Heart right ventricle (tissue), 16 donors: Measurements from ENCODE around the gene GRK5. TPM values are rescaled to one million over a fixed set of nuclear protein-coding genes. Genes with fewer than 3 reads are reported as not detected.

Experiments used
- ATAC-seq, 8 donors: fragments of 200-7000 bp; cut with Tn5 transposase; one replicate each; pipeline ENCODE4 v1.9.1; 2020; ENCODE audit warnings: mild to moderate bottlenecking in 8 of 8, moderate library complexity in 8 of 8, moderate number of reproducible peaks in 1 of 8
- DNase-seq, 2 donors: peaks; one replicate each; pipeline ENCODE4 v3.0.0-alpha.2; 2020
- H3K27ac ChIP-seq, 10 donors: fragments of 200-600 bp; sonication (generic) in 2 of 10; one replicate each; pipeline versions ENCODE4 v1.5.0 to v1.8.0; 2020 to 2022; ENCODE audit warnings: mild to moderate bottlenecking in 3 of 10
- H3K27me3 ChIP-seq, 7 donors: fragments of 200-600 bp; one replicate each; pipeline ENCODE4 v1.8.0; 2021 to 2022; ENCODE audit warnings: mild to moderate bottlenecking in 2 of 7
- H3K36me3 ChIP-seq, 9 donors: fragments of 200-600 bp; sonication (generic) in 1 of 9; one replicate each; pipeline versions ENCODE4 v1.5.0 to v1.8.0; 2020 to 2022; ENCODE audit warnings: mild to moderate bottlenecking in 2 of 9
- H3K4me1 ChIP-seq, 9 donors: fragments of 200-600 bp; sonication (generic) in 1 of 9; one replicate each; pipeline versions ENCODE4 v1.5.0 to v1.8.0; 2020 to 2022; ENCODE audit warnings: mild to moderate bottlenecking in 4 of 9
- H3K4me3 ChIP-seq, 10 donors: fragments of 200-600 bp; sonication (generic) in 2 of 10; one replicate each; pipeline versions ENCODE4 v1.5.0 to v1.8.0; 2020 to 2022; ENCODE audit warnings: mild to moderate bottlenecking in 7 of 10, moderate library complexity in 2 of 10
- H3K9me3 ChIP-seq, 11 donors: fragments of 200-600 bp in 10 of 11; sonication (generic) in 2 of 11; one replicate each; pipeline versions ENCODE4 v1.5.0 to v1.8.0; 2013 to 2022; ENCODE audit warnings: mild to moderate bottlenecking in 2 of 11, control low read depth in 1 of 11, moderate library complexity in 1 of 11
- WGBS, 2 donors: extraction: QIAGEN DNeasy Blood & Tissue Kit; methylation state at CpG; one replicate each; pipeline ENCODE4 v1.1.7; 2013; ENCODE audit warnings: inconsistent platforms in 1 of 2; 5-methylcytosine and 5-hydroxymethylcytosine counted together
- intact Hi-C, 10 donors: fragments of 100-400 bp; cut with DNase I; formaldehyde crosslinking; loops; one replicate each; pipeline versions ENCODE4 v1.11.1 to v1.14.2; 2022
- polyA plus RNA-seq, 2 donors: library from polyadenylated mRNA; stranded (reverse); fragments of 200-250 nt; gene quantifications; one replicate each; pipeline ENCODE4 v1.2.3, GENCODE V29; 2013
- total RNA-seq, 10 donors: library from RNA; stranded (reverse); fragmentation: NEBNext Ultra II Directional in 3 of 10; extraction: Animal tissue kit (Norgen Biotek cat#: 25700) in 3 of 10; gene quantifications; one replicate each; pipeline versions ENCODE4 v1.2.1 to v1.2.4, GENCODE V29; 2021 to 2023
- TF ChIP-seq, protein P1 (sequence below), 9 donors: fragments of 200-600 bp; sonication (generic) in 2 of 9; IDR thresholded peaks; one replicate each; pipeline versions ENCODE4 v1.5.0 to v1.8.0; 2021 to 2022; ENCODE audit warnings: antibody characterized with exemption in 9 of 9, mild to moderate bottlenecking in 5 of 9, moderate library complexity in 1 of 9
- donor health status: Arrhythmogenic right ventricular cardiomyopathy.
- donor health status: ischemic (EF 13 %, LVEDD 7.1; RV severe dilation, severe dysfunction).
- donor health status: healthy with polysubstance abuse.
- donor health status: DM: no; HTN: yes; CAD: no.
- donor health status: DM: no; HTN: no; CAD: no.
- donor health status: ischemic (EF 25% LVEDD 6.9; RV normal size, moderate dysfunction).
- donor health status: ischemic (EF 25% LVEDD 5.7; RV mildly dilated, moderate dysfunction).
- donor health status: healthy.
- donor health status: DM: yes; HTN: yes; CAD: no.
- donor health status: Ischemic cardiomyopathy.
- donor health status: ischemic (EF 35%, LVEDD 5.7; RV mildly dilated, moderate dysfunction).
- donor health status: nonischemic (EF 11% LVEDD 7.7; RV severe dilation, severe dysfunction).
- donor health status: DM: yes; HTN: yes; CAD: no.
- donor health status: PGD.
- donor health status: ischemic (EF 29% LVEDD 5.4; RV normal size, mild dysfunction).
- donor health status: nonischemic (EF 23%, LVEDD 6.1; RV moderate dilation, normal function).

The GRK5 gene
- total and polyA plus RNA-seq, 12 donors: 11.8 to 80.5 (median 26.6) TPM

DNA sequence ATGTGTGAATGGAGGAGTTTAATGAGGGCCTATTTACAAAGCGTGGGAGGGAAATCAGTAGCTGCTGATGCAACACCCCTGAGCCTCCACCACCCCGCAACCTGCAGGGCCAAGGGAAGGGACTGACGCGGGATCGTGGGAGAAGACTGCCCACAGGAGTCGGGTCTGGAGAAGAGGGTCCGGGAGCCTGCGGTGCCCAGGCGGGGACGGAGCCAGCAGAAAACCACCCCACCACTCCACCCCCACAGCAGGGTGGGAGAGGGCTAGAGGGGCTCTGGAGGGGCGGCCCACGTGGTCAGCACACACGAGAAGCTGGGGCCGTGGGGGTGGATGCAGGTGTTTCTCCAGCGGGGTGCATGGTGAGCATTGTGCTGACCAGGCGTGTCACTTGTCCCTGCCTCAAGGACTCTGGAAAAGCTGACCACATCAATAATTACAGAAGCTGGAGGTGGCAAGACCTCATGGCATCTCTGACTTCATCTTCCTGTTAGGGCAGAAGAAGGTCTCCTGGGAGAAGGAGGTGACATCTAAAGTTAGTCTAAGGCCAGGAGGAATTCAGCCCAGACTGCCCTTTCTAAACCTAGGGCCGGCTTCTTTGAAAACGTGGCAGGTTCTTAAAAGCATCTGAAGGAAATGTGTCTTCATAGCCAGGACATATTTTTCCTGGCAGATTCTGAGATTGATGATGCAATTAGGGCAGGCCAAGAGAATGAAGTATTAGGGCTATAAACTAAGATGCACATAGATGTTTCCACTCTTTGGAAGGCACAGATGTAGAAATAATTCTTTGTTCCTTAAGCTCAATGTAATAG lies 184.3 kb downstream of the GRK5 start:
- Histone ChIP-seq H3K27me3 (no peaks in the 10 kb centered on the region), H3K9me3 (peaks cover 0 to 5% (median 0%) of the 10 kb centered on the region in 11 donors), H3K4me3 (no peak overlapping the region), H3K36me3 (peaks cover 0 to 8% (median 0%) of the 10 kb centered on the region in 9 donors), H3K4me1 (peaks cover 11 to 47% (median 39%) of the 10 kb centered on the region in 9 donors), H3K27ac (peak overlapping the region in 4 of 10 donors; percentile 6 to 65 (median 28))
- ATAC-seq (peak in 3 of 8 donors; percentile 1 to 24 (median 13)), DNase-seq (no peak)
- WGBS, 2 donors: 80 to 82% methylated on average over 18 of the region's 18 CpGs
- TF ChIP-seq, protein P1, sequence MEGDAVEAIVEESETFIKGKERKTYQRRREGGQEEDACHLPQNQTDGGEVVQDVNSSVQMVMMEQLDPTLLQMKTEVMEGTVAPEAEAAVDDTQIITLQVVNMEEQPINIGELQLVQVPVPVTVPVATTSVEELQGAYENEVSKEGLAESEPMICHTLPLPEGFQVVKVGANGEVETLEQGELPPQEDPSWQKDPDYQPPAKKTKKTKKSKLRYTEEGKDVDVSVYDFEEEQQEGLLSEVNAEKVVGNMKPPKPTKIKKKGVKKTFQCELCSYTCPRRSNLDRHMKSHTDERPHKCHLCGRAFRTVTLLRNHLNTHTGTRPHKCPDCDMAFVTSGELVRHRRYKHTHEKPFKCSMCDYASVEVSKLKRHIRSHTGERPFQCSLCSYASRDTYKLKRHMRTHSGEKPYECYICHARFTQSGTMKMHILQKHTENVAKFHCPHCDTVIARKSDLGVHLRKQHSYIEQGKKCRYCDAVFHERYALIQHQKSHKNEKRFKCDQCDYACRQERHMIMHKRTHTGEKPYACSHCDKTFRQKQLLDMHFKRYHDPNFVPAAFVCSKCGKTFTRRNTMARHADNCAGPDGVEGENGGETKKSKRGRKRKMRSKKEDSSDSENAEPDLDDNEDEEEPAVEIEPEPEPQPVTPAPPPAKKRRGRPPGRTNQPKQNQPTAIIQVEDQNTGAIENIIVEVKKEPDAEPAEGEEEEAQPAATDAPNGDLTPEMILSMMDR (IDR thresholded peaks at IDR 0.05): no peak
- intact Hi-C loops: no loop called here

DNA sequence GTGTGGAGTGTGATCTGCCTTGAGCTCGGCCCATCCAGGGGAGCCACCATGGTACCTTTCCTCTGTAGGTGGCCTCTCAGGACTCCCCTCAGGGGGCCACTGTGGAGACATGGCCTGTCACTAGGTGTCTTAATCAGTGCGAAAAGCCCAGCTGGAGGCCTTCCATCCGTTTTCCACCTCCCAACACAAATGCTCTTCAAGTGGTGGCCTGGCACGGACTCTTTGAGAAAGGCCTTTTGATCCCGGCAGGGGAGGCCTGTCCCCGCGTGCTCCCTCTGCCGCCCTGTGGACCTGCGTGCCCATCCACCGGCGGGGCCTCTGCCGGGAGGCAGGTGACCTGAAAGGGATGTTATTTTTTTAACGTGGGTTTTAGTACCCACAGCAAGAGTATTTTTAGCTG lies 185.6 kb downstream of the GRK5 start:
- H3K27ac ChIP-seq: peak overlapping the region in 3 of 10 donors; percentile 31 to 52 (median 39)
- intact Hi-C loops: no loop called here
- H3K27me3 ChIP-seq: no peaks in the 10 kb centered on the region
- H3K4me1 ChIP-seq: peaks cover 12 to 52% (median 39%) of the 10 kb centered on the region in 9 donors
- H3K36me3 ChIP-seq: peaks cover 0 to 20% (median 0%) of the 10 kb centered on the region in 9 donors
- ATAC-seq (peak in 5 of 8 donors; percentile 28 to 59 (median 49)), DNase-seq (no peak)
- 35 to 60% methylated on average over 13 of the region's 13 CpGs for WGBS, 2 donors
- peaks cover 0 to 5% (median 0%) of the 10 kb centered on the region in 11 donors for H3K9me3 ChIP-seq
- TF ChIP-seq, protein P1 (IDR thresholded peaks at IDR 0.05): peak in 2 of 9 donors; percentile 22 to 30
- H3K4me3 ChIP-seq: no peak overlapping the region

DNA sequence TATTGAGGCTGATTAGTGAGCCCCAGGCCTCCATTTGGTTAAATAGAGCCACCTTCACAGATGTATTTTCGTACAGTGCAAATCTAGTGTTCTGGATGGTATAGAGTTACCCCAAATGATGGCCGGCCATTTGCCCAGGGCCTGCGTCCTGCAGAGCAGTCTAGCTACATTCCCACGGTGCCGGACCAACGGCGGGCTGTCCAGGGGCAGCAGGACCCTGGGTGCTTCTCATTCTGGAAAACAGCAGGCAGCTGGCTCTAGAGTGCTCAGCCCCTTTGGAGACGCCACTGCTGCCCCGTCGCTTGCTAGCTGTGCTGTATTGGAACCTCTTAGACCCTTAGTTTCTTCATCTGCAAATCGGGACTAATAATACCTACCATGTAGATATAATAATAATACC lies 186.1 kb downstream of the GRK5 start:
- no peak for ATAC-seq
- intact Hi-C loops: no loop called here
- Histone ChIP-seq H3K4me1 (peaks cover 12 to 52% (median 39%) of the 10 kb centered on the region in 9 donors), H3K36me3 (peaks cover 0 to 24% (median 0%) of the 10 kb centered on the region in 9 donors), H3K9me3 (peaks cover 0 to 5% (median 0%) of the 10 kb centered on the region in 11 donors), H3K27ac (peak overlapping the region in 2 of 10 donors; percentile 31 to 52), H3K27me3 (no peaks in the 10 kb centered on the region), H3K4me3 (no peak overlapping the region)
- TF ChIP-seq, protein P1 (IDR thresholded peaks at IDR 0.05): no peak
- no peak for DNase-seq
- 85 to 91% methylated on average over 11 of the region's 11 CpGs for WGBS, 2 donors

DNA sequence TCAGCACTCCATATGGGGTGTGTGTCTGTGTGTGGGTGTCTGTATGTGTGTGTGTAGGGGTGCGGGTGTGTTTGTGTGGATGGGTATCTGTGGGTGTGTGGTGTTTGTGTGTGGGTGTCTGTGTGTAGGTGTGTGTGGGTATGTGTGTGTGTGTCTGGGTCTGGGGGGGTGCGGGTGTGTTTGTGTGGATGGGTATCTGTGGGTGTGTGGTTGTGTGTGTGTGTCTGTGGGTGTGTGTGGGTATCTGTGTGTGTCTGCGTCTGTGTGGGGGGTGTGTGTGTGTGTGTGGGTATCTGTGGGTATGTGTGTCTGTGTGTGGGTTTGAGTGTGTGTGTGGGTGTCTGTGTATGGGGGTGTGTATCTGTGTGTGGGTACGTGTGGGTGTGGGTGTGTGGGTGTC lies 186.5 kb downstream of the GRK5 start:
- Histone ChIP-seq H3K4me1 (peaks cover 12 to 52% (median 39%) of the 10 kb centered on the region in 9 donors), H3K36me3 (peaks cover 0 to 28% (median 0%) of the 10 kb centered on the region in 9 donors), H3K4me3 (no peak overlapping the region), H3K27ac (peak overlapping the region in 1 of 10 donors; percentile 52), H3K27me3 (no peaks in the 10 kb centered on the region), H3K9me3 (peaks cover 0 to 1% (median 0%) of the 10 kb centered on the region in 11 donors)
- TF ChIP-seq, protein P1 (IDR thresholded peaks at IDR 0.05): no peak
- intact Hi-C loops: no loop called here
- WGBS, 2 donors: 93 to 94% methylated on average over 4 of the region's 4 CpGs
- ATAC-seq (no peak), DNase-seq (no peak)
